Neuronal stem cell (in vitro differentiated cells): ENCODE measurements around the gene DISP1.

Experiments
- DNase-seq: peaks from one replicate; pipeline ENCODE4 v3.0.0-alpha.2; 2013; ENCODE audit warnings: low spot score
- H2AFZ ChIP-seq: one replicate; pipeline ENCODE4 v1.6.1; 2013; ENCODE audit warnings: mild to moderate bottlenecking, low read length, inconsistent platforms
- H2AK5ac ChIP-seq: 2 replicates; pipeline ENCODE4 v1.6.1; 2013; ENCODE audit warnings: low read depth, mild to moderate bottlenecking, inconsistent platforms, low read length, moderate library complexity, mixed read lengths
- H2BK120ac ChIP-seq: 2 replicates; pipeline ENCODE4 v1.6.1; 2013; ENCODE audit warnings: low read depth, mild to moderate bottlenecking, inconsistent platforms, low read length, moderate library complexity, mixed read lengths
- H2BK12ac ChIP-seq: one replicate; pipeline ENCODE4 v1.6.1; 2013; ENCODE audit warnings: low read length, inconsistent platforms
- H2BK15ac ChIP-seq: 2 replicates; pipeline ENCODE4 v1.6.1; 2013; ENCODE audit warnings: mild to moderate bottlenecking, low read length, inconsistent platforms, mixed read lengths
- H2BK5ac ChIP-seq: one replicate; pipeline ENCODE4 v1.6.1; 2013; ENCODE audit warnings: inconsistent platforms, mild to moderate bottlenecking, low read length, moderate library complexity
- H3K14ac ChIP-seq: one replicate; pipeline ENCODE4 v1.6.1; 2013; ENCODE audit warnings: low read length, inconsistent platforms
- H3K18ac ChIP-seq: 2 replicates; pipeline ENCODE4 v1.6.1; 2013; ENCODE audit warnings: low read length, inconsistent platforms
- H3K23ac ChIP-seq: 2 replicates; pipeline ENCODE4 v1.6.1; 2013; ENCODE audit warnings: low read depth, mild to moderate bottlenecking, mixed read lengths, low read length, inconsistent platforms; ENCODE audit not compliant: poor library complexity
- H3K27ac ChIP-seq: replicated peaks from 3 replicates; pipeline ENCODE4 v1.5.1; 2013; ENCODE audit warnings: low read length, inconsistent platforms
- H3K27me3 ChIP-seq, 3 experiments: 2 replicates each; pipeline ENCODE4 v1.6.1; 2013; ENCODE audit warnings: low read length in 3 of 3, mild to moderate bottlenecking in 2 of 3, inconsistent platforms in 1 of 3, low read depth in 1 of 3, mixed read lengths in 1 of 3, moderate library complexity in 1 of 3; ENCODE audit not compliant: control insufficient read depth in 3 of 3, insufficient read depth in 3 of 3
- H3K36me3 ChIP-seq, 2 donors: replicated peaks in 1 of 2; 2 replicates each; pipeline ENCODE4 v1.6.1; 2013; ENCODE audit warnings: low read length in 2 of 2; ENCODE audit not compliant: control insufficient read depth in 2 of 2, insufficient read depth in 2 of 2
- H3K4ac ChIP-seq: 2 replicates; pipeline ENCODE4 v1.6.1; 2013; ENCODE audit warnings: inconsistent platforms, mild to moderate bottlenecking, low read length, moderate library complexity
- H3K4me1 ChIP-seq, 2 donors: 1 replicate in 1 of 2; 2 replicates in 1 of 2; pipeline ENCODE4 v1.6.1; 2013; ENCODE audit warnings: low read length in 2 of 2, low read depth in 1 of 2; ENCODE audit not compliant: control insufficient read depth in 2 of 2, insufficient read depth in 1 of 2
- H3K4me2 ChIP-seq: one replicate; pipeline ENCODE4 v1.6.1; 2013; ENCODE audit warnings: mild to moderate bottlenecking, low read length, inconsistent platforms; ENCODE audit not compliant: insufficient read depth, poor library complexity, severe bottlenecking
- H3K4me3 ChIP-seq, 2 donors: 2 replicates each; pipeline ENCODE4 v1.5.1; 2013; ENCODE audit warnings: low read length in 2 of 2, mild to moderate bottlenecking in 2 of 2, inconsistent platforms in 1 of 2, moderate library complexity in 1 of 2
- H3K79me1 ChIP-seq: one replicate; pipeline ENCODE4 v1.6.1; 2013; ENCODE audit warnings: low read depth, mild to moderate bottlenecking, inconsistent platforms, low read length, moderate library complexity
- H3K9ac ChIP-seq: one replicate; pipeline ENCODE4 v1.6.1; 2013; ENCODE audit warnings: mild to moderate bottlenecking, low read depth, low read length, inconsistent platforms; ENCODE audit not compliant: poor library complexity
- H3K9me3 ChIP-seq, 2 donors: replicated peaks in 1 of 2; 2 replicates each; pipeline versions ENCODE3 to v1.6.1; 2013; ENCODE audit warnings: low read length in 2 of 2, mild to moderate bottlenecking in 2 of 2, inconsistent platforms in 1 of 2, low read depth in 1 of 2, mixed read lengths in 1 of 2, moderate library complexity in 1 of 2; ENCODE audit not compliant: control insufficient read depth in 2 of 2, insufficient read depth in 1 of 2
- H4K8ac ChIP-seq: one replicate; pipeline ENCODE4 v1.6.1; 2013; ENCODE audit warnings: low read depth, mild to moderate bottlenecking, inconsistent platforms, low read length, moderate library complexity
- H4K91ac ChIP-seq: one replicate; pipeline ENCODE4 v1.6.1; 2013; ENCODE audit warnings: low read length, low read depth, mild to moderate bottlenecking, inconsistent platforms; ENCODE audit not compliant: poor library complexity
- WGBS, 2 donors: extraction: QIAGEN DNeasy Blood & Tissue Kit; methylation state at CpG; one replicate each; pipeline ENCODE4 v1.1.7; 2013; ENCODE audit warnings: missing lambda C conversion rate in 2 of 2, mixed read lengths in 1 of 2; ENCODE audit not compliant: insufficient read length in 2 of 2, insufficient replicate concordance in 1 of 2; ENCODE audit errors: extremely low coverage in 2 of 2; 5-methylcytosine and 5-hydroxymethylcytosine counted together

DISP1 gene

GRCh38 chr1:222769181-222769580 lies 45.7 kb upstream of the DISP1 start:
- WGBS, 2 donors, result no CpG with 5 or more reads among the region's 1 CpG
- DNase-seq, result no peak

DNA sequence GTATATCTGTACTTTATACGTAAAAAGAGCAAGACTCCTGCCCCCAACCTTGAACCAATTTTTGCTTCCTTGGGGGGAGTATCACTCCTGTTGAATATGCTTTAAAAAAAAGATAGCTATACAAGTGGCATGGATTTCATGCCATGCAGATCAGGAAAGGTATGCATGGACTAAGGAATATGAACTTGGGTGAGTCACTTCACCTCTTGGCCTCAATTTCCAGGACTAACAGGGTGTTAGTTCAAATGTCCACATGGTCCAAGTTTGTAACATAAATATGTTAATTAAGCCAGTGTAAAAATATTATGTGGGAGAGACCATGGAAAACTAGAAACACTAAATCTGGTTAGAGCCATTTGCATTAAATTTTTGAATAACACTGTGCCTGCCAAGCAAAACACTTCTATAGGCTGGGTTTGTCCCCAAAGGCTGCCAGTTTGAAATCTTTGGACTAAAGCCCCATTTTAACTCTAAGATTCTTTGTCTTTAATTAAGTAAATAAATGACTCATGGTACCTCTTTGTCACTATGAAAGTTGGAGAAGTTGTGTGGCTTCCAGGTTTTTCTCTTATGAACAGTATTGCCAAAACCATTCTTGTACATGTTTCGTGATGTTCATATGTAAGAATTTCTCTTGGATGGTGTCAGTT lies 44.7 kb upstream of the DISP1 start:
- no peak overlapping the region for H3K23ac ChIP-seq
- H2BK15ac ChIP-seq, result no peak overlapping the region
- no peak for DNase-seq
- H3K79me1 ChIP-seq, result no peaks in the 10 kb centered on the region
- H2AFZ ChIP-seq, result no peak overlapping the region
- no CpG with 5 or more reads among the region's 2 CpGs for WGBS, 2 donors
- H2BK120ac ChIP-seq, result no peak overlapping the region
- no peak overlapping the region for H4K8ac ChIP-seq
- H3K14ac ChIP-seq, result no peak overlapping the region
- H3K4me1 ChIP-seq, result no peaks in the 10 kb centered on the region
- no peak overlapping the region for H2BK12ac ChIP-seq
- peaks cover 0 to 5% of the 10 kb centered on the region in 2 donors for H3K9me3 ChIP-seq
- no peak overlapping the region for H2AK5ac ChIP-seq
- H2BK5ac ChIP-seq, result no peak overlapping the region
- H3K9ac ChIP-seq, result no peak overlapping the region
- no peaks in the 10 kb centered on the region for H3K27me3 ChIP-seq
- H4K91ac ChIP-seq, result no peak overlapping the region
- H3K4ac ChIP-seq, result no peak overlapping the region
- H3K4me2 ChIP-seq, result no peak overlapping the region
- no peak overlapping the region for H3K4me3 ChIP-seq
- no peak overlapping the region for H3K18ac ChIP-seq
- no peak overlapping the region for H3K27ac ChIP-seq
- H3K36me3 ChIP-seq, result no peaks in the 10 kb centered on the region

More at GRCh38 chr1:222769181-222769580, 45.7 kb upstream of the DISP1 start:
- Histone ChIP-seq H4K8ac (no peak overlapping the region), H2BK15ac (no peak overlapping the region), H3K9me3 (peaks cover 0 to 5% of the 10 kb centered on the region in 2 donors), H3K4ac (no peak overlapping the region), H2AK5ac (no peak overlapping the region), H3K9ac (no peak overlapping the region), H2AFZ (no peak overlapping the region), H2BK5ac (no peak overlapping the region), H3K4me2 (no peak overlapping the region), H3K4me1 (no peaks in the 10 kb centered on the region), H2BK12ac (no peak overlapping the region), H2BK120ac (no peak overlapping the region), H3K14ac (no peak overlapping the region), H4K91ac (no peak overlapping the region), H3K4me3 (no peak overlapping the region), H3K23ac (no peak overlapping the region), H3K18ac (no peak overlapping the region), H3K27ac (no peak overlapping the region), H3K79me1 (no peaks in the 10 kb centered on the region), H3K27me3 (no peaks in the 10 kb centered on the region), H3K36me3 (no peaks in the 10 kb centered on the region)

GRCh38 chr1:222772996-222773379 lies 41.9 kb upstream of the DISP1 start:
- Histone ChIP-seq H3K9me3 (peaks cover 0 to 5% of the 10 kb centered on the region in 2 donors), H2BK12ac (no peak overlapping the region), H4K8ac (no peak overlapping the region), H3K23ac (no peak overlapping the region), H2AK5ac (no peak overlapping the region), H3K27me3 (no peaks in the 10 kb centered on the region), H3K14ac (no peak overlapping the region), H2BK5ac (no peak overlapping the region), H3K4me2 (no peak overlapping the region), H3K36me3 (no peaks in the 10 kb centered on the region), H3K4me3 (no peak overlapping the region), H3K4me1 (no peaks in the 10 kb centered on the region), H2BK120ac (no peak overlapping the region), H3K18ac (no peak overlapping the region), H3K79me1 (no peaks in the 10 kb centered on the region), H2AFZ (no peak overlapping the region), H4K91ac (no peak overlapping the region), H3K27ac (no peak overlapping the region), H3K9ac (no peak overlapping the region), H2BK15ac (no peak overlapping the region), H3K4ac (no peak overlapping the region)
- no CpG with 5 or more reads among the region's 4 CpGs for WGBS, 2 donors
- no peak for DNase-seq

- Histone ChIP-seq H2BK15ac (no peak overlapping the region), H3K9me3 (no peaks in the 10 kb centered on the region), H3K23ac (no peak overlapping the region), H3K9ac (no peak overlapping the region), H4K91ac (no peak overlapping the region), H2AK5ac (no peak overlapping the region), H3K79me1 (no peaks in the 10 kb centered on the region), H2AFZ (no peak overlapping the region), H3K36me3 (no peaks in the 10 kb centered on the region), H2BK120ac (no peak overlapping the region), H3K27me3 (no peaks in the 10 kb centered on the region), H3K4me3 (no peak overlapping the region), H3K4me1 (no peaks in the 10 kb centered on the region), H4K8ac (no peak overlapping the region), H3K4ac (no peak overlapping the region), H3K14ac (no peak overlapping the region), H3K18ac (no peak overlapping the region), H2BK5ac (no peak overlapping the region), H2BK12ac (no peak overlapping the region), H3K27ac (no peak overlapping the region), H3K4me2 (no peak overlapping the region)
- no peak for DNase-seq
- WGBS, 2 donors, result no CpG with 5 or more reads among the region's 1 CpG
These were observed 37.4 kb upstream of the DISP1 start for GRCh38 chr1:222777463-222777862.
